GM18508 (cell line): Measurements from ENCODE around the gene LDLRAD4.

Source experiments
- ATAC-seq: cut with Tn5 transposase; IDR thresholded peaks from one replicate; pipeline ENCODE4 v1.9.1; 2021; ENCODE audit warnings: moderate number of reproducible peaks; ENCODE audit not compliant: insufficient read depth, unreplicated experiment

LDLRAD4 gene

GRCh38 chr18:13199169-13199568 lies 19.4 kb upstream of the LDLRAD4 start:
- no peak for ATAC-seq

GRCh38 chr18:13201292-13201691 lies 17.3 kb upstream of the LDLRAD4 start:
- no peak for ATAC-seq

DNA sequence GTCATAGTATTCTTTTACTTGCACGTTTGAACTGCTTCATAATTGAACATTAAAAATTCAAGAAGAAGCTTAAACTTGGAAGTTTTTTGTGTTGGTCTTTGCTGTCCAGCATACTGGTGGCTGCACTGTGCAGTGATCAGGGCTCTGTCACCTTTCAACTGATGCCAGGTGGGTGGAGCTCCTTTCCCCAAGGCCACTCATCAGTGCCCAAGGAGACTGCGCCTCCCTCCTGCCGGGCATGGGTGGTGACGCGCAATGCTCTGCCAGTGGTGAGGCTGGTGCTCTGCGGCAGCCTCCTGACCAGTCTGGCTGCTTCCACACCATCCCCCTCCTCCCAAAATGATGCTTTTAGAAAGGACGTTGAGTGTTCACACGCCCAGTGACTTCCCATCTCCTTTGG lies 16.0 kb upstream of the LDLRAD4 start:
- ATAC-seq, result no peak

DNA sequence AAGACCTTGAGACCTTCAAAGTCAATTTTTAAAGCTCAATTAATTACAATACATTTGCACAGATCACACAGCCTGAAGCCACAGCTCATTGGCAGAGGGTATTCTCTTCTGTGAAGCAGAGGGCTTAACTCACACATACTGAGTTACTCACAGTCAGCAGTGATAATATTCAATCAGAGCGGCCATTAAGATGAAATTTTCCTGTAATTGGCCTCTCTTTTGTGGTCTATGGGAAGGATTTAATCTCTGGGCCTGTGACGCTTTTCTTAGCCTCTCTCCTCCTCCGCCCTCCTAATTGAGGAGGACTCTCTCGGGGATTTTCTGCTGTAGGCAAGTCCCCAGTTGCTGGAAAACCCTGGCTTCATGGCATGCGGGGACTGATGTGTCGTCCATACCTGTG lies 12.3 kb upstream of the LDLRAD4 start:
- no peak for ATAC-seq

DNA sequence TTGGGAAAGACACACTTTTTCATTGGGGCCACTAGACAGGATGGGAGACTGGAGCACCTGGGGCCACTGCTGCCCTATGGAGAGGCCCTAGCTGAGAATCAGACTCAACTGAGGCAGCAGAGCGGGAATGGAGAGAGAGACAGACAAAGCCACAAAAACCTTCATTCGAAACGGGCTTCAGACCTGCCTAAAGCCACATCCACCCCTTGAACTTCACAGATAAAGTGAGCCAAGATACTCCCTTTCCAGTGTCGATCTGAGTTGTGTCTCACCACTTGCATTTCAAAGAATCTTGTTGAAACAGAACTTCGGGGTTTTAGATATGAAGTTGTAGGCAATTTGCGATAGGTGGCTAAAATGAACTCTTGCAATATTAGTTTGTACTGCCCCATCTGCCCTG lies 11.3 kb upstream of the LDLRAD4 start:
- no peak for ATAC-seq

DNA sequence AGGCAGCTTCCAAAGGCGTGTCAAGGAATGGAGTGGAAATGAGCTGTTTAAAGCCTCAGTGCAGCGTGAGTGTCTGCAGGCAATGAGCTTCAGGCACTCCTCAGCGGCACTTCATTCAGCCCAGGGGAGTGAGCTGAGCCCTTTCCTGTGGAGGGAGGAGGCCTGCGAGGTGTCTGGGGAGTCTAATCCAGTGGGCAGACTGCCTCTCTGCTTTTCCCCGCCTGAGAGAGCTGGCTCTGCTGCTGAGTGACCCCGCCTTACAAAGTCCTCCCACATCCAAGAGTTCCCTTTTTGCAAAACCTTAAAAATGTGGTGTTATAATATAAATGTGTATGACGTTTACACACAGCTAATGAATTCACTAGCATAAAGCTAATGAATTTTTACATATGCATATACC lies 7.0 kb upstream of the LDLRAD4 start:
- no peak for ATAC-seq

GRCh38 chr18:13213036-13213795 lies 5.3 kb upstream of the LDLRAD4 start:
- ATAC-seq, result no peak

DNA sequence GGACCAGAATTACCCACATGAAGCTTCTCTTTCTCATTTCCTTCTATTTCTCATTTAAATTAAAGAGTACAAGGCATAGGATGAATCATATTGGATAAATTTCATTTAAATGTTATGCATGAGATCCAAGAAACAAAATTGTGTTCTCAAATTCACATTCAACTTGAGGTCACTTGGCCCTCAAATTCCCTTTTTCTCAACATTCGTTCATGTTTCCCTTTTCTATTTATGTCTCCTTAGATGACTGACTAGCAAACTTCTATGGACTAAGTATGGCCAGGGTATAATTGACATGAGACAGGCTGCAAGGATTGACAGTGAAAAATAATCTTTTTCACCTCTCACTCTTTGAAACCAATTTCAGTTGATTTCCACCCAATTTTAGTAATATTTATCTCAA lies 4.0 kb upstream of the LDLRAD4 start:
- no peak for ATAC-seq

- no peak for ATAC-seq
These were observed 2.4 kb upstream of the LDLRAD4 start for GRCh38 chr18:13216092-13216582.

GRCh38 chr18:13216711-13217465 lies 1.7 kb upstream of the LDLRAD4 start:
- ATAC-seq, result no peak

DNA sequence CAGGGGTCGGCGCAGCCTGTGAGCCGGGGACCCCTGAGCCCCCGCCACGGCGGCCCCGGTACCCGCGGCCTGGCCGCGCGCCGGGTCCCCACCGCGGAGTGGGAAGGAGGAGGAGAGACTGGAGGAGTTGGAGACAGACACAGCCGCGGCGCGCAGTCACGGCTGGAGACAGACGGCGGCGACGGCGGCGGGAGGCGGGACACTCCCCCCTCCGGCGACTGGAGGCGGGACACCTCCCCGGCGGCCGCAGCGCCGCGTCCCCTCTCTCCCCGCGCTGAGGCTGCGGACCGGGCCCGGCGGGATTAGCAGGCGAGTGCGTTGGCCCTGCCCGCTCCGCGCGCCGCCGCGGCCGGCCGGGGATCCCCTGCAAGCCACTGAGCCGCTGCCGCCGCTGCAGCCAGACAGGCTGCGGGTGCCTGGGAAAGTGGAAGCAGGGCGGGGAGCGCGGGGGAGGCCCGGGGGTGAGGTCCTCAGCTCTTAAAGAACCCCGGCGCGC lies 1.0 kb upstream of the LDLRAD4 start:
- no peak for ATAC-seq

DNA sequence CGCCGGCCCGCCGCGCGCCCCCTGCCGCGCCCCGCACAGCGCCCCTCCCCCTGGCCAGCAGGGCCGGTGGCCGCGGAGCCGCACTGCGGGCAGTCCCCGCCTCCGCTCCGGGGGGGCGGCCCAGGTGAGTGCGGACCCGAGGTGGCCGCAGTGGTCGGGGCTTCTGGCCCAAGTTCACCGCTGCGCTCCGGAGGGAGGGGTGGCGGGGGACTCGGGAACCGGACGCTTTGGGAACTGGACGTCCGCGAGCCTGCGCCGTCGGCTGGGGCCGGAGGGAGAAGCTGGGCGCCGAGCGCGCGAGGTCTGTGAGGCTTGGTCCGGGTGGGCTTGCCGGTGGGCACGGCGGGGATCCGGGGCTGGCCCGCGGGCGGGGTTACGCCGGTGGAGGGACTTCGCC lies 591 bp upstream of the LDLRAD4 start:
- no peak for ATAC-seq

GRCh38 chr18:13218997-13219396 lies 437 bp downstream of the LDLRAD4 start:
- no peak for ATAC-seq

- no peak for ATAC-seq
These were observed 1.1 kb downstream of the LDLRAD4 start for GRCh38 chr18:13219593-13220159.

DNA sequence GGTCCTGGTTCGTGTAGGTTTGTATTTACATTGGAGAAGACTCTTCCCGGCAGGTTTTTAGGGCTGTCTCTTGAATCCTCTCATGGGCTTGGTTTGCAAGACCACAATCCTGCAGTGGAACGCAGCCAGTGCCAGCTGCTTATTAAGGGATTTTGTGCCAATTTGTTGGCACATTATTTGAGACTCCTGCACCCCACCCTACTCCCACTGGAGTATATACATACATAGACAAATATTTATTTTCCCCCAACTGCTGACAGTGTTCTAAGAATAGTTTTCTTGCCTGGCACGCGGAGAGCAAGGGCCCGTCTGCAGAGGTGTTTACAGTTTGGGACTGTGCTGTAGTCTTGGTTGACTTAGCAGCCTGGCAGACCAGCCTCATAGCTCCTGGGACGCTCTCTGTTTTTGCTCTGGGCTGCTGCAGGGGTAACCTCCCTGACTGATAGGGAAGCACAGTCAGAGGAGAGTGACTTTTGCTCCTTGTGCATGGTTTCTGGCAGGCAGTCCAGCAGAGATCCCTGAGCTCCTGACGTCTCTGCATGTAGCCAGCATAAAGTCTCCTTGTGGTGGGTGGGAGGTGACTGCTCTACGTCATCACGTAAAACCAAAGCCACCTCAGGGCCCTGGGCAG lies 1.9 kb downstream of the LDLRAD4 start:
- ATAC-seq, result no peak

DNA sequence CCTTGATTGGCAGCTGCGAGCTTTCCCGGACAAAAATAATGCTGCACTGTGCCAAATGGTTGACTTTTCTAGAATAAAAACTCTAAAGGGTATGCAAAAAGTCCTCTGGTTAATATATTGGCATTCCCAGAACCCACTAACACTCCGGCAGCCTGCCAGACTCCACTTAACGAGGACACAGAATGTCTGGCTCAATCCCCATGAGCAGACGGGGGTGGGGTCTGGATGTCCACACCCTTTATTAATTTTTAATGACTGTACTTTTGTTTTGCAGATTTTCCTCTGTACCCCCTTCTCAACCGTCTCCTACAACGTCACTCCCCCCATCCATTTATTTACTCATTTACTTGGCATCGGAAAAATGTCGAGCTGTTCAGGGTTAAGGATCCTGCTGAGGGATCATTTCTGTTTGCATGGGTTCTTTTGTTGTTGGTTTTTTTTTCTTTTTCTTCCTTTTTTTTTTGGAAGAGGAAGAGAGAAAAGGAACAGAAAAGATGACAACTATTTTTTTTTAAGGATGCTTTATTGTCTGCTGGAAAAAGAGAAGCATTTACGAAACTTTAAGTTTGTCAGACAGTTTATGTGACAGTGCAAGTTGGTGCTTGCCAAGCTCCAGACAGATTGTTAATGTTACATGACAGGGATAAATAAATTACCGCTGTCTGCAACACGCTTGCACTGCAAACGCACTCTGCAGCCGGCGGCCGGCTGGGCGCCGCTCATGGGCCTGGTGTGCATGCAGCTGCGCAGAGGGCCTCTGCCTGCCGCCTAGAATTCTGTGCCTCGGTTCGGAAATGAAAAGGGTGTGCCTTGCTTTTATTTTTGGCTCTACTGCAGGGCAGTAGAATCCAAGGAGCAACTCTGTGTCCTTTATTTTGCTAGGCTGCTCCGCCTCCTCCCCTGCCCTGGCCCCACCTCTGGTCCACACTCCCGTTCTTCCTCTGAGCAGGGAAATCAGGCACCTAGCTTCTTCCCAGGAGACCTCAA lies 3.6 kb downstream of the LDLRAD4 start:
- ATAC-seq, result no peak

GRCh38 chr18:13222856-13223281 lies 4.3 kb downstream of the LDLRAD4 start:
- ATAC-seq, result no peak

GRCh38 chr18:13223311-13224143 lies 5.0 kb downstream of the LDLRAD4 start:
- no peak for ATAC-seq

DNA sequence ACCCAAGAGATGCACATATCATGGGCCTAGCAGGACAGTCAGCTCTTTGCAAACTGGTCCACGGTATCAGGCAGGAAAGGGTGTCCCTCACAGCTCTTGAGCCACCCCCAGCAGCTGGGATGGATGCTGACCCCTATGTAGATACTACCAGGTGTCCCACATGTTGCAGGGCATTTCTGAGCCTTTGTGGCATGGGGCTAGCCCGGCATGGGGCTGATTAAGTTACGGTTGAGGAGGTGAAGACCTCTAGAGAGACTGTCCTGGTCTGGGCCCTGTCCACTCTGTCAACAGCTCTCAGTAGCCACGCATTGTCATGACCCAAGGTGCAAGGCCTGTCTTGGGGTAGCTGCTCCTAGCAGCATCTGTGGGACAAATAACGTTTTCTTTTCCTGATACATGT lies 6.7 kb downstream of the LDLRAD4 start:
- no peak for ATAC-seq
